HG03571 (cell line): ENCODE results near the gene COL4A5.
"Not testable (repeated sequence)": the region's sequence is repeated elsewhere in the genome, so short reads cannot be mapped to it uniquely, and the experiment has no call there.

ENCODE experiments used
- ATAC-seq: cut with Tn5 transposase; IDR thresholded peaks from one replicate; pipeline ENCODE4 v1.9.1; 2021; ENCODE audit not compliant: unreplicated experiment

Gene COL4A5

DNA sequence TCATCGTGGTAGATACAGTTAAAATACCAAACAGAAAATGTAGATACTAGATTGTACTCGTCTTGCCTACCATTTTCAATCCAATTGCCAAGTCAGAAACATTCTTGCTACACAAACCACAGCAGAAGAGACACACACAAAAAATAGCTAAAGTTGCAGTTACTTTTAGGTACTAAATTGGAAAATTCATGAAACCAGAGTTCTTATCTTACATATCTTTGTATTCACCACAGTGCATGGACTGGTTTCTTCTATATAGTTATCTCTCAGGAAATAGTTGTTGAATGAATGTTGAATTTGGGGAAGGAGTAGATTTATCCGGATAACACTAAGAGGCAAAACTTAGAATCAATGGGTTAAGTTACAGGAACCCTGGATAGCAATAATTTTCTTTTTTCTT is 14.2 kb downstream of the COL4A5 start:
- ATAC-seq, result no peak

DNA sequence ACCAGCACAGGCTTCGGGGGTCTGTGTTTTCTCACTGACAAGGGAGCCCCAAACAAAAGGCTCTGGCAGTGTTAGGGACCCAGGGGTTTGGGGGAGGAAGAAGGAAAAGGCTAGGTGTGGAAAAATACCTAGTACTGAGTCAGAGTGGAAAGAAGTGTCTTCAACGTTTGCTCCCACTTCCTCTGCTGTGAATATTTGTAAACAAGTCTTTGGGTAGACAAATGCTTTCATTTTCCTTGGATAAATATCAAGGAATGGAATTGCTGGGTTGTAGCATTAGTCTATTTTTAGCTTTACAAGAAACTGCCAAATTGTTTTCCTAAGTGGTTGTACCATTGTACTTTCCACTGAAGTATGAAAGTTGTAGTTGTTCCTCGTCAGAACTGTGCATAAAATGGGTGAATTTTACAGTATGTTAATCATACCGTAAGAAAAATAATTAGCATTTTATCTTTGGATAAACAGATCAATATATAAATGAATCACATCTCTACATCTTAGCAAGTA is 17.4 kb downstream of the COL4A5 start:
- no peak for ATAC-seq

DNA sequence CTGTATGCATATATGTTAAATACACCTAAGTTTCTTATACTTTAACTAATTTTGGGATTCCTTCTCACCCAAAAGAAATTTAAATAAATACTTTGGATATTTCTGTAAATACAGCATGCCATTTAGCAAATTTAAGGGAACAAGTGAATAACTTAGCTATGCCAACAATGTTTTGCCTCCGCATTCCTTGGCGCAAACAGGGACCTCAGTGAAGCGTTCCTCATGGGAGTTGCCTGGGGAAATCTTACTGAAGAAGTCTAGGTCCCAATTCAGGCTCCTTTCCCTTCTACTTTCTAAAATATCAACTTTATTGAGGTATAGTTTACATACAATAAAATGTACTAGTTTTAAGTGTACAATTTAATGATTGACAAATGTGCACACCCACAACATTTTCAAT is 25.0 kb downstream of the COL4A5 start:
- ATAC-seq, result no peak

DNA sequence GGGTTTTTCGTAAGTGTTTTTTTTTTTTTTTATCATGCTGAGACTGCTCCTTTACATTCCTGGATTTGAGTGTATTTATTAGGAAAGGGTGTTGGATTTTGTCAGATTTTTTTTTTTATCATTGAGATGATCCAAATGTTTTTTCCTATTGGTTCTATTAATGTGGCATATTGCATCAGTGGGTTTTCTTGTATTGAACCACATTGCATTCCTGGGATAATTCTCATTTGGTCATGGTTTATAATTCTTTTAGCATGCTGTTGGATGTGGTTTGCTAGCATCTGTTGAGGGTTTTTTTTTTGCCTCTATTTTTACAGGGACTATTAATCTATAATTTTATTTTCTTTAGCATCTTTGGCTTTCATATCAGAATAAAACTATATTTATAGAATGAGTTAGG is 28.8 kb downstream of the COL4A5 start:
- no peak for ATAC-seq

DNA sequence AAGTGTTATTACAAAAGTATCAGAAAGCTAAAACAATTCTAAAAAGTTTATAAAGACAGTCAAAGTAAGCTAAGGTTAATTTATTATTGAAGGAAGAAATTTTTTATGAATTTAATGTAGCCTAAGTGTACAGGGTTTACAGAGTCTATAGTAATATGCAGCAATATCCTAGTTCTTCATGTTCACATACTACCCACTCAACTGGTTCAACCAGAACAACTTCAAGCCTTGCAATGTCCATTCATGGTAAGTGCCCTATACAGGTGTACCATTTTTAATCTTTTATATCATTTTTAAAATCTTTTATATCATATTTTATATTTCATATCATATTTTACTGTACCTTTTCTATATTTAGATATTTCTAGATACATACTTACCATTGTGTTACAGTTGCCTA is 34.3 kb downstream of the COL4A5 start:
- ATAC-seq, result no peak

DNA sequence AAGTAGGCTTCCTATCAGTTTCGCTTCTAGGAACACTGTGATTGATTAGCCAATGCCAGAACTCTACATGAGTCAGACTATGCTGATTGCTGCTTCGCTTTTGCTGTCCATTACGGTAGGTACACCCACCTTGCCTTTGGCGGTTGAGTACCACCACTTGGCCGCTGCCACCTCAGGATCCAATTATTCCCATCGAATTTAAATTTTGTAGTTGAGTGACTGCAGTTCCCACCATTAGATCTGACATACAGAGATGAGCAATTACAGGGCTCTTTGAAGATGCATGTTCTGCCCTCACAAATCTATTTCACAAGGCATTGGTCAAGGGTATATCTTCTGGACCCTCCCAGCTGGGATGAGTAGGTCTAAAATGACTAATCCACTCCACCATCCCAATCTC is 41.9 kb downstream of the COL4A5 start:
- not testable (repeated sequence) for ATAC-seq

DNA sequence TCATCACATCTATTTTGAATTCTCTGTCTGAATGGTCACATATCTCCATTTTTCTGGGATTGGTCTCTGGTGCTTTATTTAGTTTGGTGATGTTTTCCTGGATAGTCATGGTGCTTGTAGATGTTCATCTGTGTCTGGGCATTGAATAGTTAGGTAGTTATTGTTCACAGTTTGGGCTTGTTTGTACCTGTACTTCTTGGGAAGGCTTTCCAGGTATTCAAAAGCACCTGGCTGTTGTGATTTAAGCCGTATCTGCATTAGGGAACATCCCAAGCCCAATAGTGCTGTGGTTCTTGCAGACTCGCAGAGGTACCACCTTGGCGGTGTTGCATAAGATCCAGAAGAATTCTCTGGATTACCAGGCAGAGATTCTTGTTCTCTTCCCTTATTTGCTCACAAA is 44.6 kb downstream of the COL4A5 start:
- ATAC-seq, result no peak

DNA sequence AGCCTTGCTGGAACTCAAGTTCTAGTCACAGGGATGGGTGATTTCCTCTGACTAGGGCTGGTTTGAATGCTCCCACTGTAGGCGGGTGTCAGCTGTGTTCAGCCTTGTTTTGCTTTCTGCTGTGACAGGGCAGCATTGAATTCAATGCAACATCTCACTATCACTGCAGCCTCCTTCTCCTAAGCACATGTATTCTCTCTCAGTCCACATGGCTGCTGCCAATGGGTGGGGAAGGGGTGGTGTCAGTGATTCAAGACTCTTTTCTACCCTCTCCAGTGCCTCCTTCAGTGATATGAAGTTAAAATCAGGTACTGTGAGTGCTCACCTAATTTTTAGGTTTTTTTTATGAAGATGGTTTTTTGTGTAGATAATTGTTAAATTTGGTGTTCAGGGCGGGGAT is 46.3 kb downstream of the COL4A5 start:
- no peak for ATAC-seq

DNA sequence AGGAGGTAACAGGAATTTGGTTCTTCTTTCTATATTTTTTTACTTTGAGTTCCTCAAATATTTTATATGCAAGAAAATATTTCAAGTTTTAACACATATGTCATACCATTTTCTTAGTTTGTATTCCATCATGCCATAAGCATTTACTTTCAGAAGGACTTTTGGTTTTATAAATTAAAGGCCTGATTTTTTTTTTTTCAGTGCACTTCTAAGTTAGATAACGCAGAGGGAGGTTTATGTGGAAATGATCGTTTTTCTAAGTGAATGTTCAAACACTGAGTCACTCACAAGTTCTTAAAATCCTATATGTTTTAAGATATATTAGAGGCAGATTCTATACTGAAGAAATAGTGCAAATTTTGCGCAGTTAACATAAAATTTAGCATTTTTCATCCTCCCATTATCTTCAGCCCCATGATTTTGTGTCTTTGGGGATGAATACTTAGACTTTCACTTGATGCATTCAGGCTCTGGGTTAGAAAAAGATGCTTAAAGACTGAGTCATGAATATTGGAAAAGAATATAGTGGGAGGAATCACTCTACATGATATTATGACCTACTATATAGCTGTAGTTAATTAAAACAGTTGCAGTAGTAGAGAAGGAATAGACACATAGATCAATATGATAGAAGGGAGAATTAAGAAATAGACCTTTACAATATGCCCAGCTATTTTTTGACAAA is 54.9 kb downstream of the COL4A5 start:
- no peak for ATAC-seq

DNA sequence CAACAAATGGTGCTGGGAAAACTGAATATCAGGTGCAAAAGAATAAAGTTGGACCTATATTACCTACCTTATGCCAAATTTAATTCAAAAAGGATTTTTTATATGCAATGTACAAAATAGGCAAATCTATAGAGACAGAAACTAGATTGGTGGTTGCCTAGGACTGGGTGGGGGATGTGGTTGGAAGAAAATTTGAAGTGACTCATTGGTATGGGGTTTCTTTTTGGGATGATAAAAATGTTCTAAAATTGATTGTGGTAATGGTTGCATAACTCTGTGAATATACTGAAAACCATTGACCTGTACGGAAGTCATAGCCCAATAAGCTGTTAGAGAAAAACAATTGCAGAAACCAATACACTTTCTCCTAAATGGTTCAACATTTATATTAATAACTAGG is 72.1 kb downstream of the COL4A5 start:
- ATAC-seq, result no peak

DNA sequence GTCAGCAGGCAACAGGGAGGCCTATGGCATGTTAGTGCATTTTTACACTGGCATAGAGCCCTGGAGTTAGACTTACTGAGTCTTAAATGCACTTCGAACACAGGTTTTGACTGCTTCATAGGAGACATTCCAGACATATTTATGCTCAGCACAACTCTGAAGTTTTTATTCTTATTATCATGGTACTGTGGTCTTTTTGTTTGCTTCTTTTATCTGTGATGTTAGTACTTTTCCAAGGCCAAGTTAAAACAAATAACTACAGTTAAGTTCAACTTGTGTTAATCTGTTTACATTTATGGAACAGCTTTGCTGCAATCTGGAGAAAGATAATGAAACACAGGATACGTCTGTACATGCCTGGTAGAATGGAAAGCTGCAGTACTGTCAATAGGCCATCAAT is 76.5 kb downstream of the COL4A5 start:
- ATAC-seq, result no peak

DNA sequence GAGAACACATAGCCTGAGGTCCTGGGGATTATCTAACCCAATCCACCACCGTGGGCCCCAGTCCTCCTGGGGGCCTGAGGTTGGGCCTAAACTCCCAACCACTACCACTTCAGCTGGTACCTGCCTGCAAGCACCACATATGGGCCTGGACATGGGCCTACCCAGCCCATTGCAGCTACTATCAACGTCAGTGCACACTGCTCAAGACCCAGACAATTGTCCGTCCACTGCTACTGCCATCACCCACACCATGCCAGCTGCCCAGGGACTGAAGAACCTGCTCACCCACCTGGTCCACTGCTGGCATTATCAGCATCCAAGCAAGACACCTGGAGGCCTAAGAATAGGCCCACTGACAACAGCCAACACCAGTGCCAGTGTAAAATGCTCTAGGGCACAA is 88.1 kb downstream of the COL4A5 start:
- no peak for ATAC-seq

DNA sequence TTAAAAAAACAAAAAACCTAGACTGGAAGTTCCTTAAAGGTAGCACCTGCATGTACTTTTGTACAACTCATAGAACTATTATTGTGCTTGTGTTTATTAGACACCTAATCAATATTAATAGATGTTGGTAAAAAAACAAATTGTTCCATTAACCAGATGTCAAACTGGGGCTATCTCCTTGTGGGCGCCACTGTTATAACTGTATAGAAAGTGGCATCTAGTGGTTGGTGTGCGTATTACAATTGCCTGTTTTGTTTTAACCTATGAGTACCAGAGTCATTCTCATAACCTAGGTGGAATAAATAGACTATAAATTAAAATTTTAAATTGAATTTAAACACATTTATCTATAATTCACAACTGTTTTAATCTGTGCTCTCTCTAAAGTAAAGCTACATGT is 97.4 kb downstream of the COL4A5 start:
- ATAC-seq, result no peak

DNA sequence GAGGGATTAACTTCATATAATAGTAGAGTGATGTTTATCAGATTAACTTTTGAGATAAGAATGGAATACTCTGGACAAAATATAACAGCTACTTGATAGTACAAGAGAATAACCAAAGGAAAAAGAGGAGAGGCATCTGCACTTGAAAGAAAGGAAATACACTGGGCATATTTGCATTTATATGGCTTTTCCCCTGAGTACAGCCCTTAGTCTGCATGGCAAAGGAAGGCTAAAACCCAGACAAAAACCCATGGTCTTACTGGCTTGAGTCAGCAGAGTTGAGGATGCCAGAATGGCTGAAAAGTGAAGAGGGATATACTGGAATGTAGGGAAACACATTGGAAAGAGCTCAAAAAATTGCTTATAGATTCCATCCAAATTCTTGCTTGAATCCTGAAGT is 101.6 kb downstream of the COL4A5 start:
- no peak for ATAC-seq

DNA sequence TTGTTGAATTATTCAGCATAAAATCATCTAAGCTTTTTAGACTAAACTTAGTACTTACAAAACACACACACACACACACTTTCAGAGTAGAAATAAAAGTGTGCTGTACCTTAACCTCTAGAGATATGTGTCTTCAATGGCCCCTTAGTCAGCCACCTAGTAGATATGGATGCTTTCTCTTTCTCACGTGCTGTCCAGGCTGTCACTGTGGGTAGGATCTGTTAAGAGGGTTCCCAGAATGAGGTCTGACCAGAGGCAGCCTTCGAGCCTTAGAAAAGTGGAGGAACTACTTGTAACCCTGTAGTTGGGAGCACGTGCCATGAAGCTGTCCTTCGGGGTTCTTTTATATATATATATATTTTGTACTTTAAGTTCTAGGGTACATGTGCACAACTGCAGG is 117.9 kb downstream of the COL4A5 start:
- no peak for ATAC-seq

DNA sequence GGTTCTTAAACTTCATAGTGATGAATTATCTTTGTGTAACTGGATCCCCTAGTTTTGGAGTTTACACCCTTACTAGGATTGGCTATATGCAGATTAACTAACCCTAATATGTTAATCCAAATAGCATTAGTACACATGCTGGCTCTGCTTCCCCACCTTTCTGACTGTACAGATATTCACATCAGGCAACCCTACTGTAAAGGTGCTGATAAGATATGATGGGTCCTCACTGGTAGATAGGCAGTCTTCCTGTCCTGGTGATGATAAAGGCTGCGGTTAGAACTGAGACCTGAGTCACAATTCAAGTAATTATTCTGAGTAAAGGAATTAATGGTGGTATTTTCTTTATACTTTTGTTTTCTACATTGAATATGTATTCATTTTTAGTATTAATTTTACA is 118.6 kb downstream of the COL4A5 start:
- no peak for ATAC-seq

DNA sequence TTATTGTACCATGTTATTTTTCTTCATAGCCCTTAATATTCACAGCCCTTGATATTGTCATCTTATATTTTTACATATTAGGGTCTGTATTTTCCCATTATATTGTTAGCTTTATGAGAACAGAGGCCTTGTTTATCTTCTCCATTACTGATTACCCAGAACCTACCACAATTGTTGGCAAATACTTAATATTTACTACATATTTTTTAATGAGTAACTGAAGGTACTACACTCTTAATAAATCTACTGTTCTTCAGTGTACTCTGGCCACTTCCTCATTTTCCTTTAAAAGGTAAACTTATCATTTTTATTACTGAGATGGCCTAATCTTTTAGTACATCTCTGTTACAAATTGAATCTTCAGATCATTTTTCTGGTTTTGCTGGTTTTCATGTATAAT is 133.5 kb downstream of the COL4A5 start:
- no peak for ATAC-seq

DNA sequence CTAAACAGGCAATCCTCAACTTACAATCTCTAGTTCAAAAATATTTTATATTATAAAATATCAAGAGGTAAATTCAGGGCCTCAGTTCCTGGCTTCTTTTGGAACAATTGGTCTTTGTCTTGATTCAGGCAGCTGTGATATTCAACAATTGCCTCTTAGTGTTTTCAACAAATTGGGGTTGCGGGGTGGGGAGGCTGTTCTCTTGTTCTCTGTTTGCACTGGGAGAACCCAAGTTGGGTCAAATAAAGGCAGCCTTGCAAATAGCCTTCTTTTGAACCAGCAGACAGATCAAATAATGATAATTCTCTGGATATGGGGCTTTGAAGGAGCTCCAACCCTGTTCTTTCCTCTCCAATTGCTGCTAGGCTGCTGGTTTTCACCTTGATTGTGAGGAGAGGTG is 142.5 kb downstream of the COL4A5 start:
- no peak for ATAC-seq

DNA sequence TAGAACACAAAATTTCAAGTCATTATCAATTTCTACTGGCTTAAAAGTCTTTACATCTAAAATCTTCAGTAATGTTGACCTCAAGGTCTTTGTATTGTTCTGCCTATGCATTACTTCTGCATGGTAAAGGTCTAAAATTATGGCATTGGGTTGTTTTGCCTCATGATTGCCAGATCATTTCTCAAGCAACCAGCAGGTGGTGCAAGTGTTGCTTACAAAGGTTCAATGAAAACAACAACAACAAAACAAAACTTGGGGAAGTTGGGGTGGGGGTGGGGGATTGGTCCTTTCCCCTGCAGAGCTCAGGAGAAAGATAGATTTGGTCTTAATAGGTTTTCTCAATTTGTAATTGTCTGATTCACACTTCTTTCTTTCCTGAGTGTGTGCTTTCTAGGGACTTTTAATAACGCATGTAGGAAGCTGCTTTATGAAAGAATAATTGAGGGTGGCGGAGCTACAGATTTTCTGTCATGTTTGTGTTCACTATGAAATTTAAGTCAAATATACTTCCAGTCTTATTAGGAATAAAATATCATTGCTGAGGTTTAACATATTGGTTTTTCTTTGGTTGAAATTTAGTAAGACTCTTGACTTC is 145.1 kb downstream of the COL4A5 start:
- no peak for ATAC-seq

DNA sequence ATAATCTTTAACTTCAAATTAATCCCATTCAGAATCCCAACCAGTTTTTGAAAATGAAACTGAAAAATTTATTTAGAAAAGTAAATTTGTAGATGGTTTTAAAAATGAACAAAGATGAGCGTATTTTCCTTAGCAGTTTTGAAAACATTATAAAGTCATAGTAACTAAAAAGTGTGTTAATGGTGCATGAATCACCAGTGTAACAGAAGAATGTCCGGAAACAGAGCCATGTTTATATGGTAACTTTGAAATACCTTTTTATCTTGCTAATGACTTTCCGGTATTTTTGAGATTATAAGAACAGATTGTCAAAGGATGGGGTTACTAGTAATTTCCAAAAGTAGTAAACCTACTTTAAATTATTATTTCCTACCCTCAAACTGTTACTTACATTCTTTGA is 150.9 kb downstream of the COL4A5 start:
- ATAC-seq, result no peak

DNA sequence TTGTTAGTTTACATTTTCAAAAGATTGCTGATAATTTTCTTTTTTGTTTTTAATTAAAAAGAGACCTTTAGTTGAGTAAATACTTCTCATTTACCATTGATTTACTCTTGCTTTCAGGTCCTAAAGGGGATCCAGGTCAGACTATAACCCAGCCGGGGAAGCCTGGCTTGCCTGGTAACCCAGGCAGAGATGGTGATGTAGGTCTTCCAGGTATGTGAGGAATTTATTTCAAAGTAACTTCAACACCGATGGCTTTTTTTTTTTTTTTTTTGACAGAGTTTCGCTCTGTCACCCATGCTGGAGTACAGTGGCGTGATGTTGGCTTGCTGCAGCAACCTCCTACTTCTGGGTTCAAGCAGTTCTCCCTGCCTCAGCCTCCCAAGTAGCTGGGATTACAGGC is 161.6 kb downstream of the COL4A5 start:
- ATAC-seq, result no peak

DNA sequence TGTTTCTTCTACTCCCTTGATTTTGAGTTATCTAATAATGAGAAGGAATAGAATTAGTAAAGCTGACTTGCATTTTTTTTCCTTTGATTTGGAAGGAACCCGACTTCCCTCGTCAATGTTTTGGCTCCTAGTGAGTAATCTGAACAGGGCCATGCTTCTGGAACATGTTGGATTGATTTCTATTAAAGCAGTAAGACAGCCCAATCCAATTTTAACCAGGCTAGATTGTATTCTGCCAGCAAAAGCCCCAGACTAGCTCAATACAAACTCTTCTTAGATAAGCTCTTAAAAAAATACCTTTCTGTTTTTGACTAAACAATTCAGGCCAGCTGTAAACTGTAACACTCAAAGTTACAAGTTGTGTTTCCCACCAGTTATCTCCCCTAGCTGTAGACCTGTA is 170.5 kb downstream of the COL4A5 start:
- ATAC-seq, result no peak

DNA sequence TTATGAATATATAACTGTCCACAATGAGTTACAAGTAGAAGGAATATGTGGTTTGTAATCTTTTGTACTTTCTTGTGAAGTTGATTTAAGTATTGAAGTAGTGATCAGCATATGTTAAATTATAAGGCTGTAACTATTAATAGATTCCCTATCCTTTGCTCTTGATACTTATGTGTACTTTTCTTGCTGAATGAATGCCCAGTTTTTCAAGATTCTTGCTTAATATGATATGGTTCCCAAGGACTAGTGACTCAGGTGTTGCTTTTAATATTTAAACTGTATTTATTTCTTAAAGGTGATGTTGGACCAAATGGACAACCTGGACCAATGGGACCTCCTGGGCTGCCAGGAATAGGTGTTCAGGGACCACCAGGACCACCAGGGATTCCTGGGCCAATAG is 175.0 kb downstream of the COL4A5 start:
- ATAC-seq, result no peak
